Neuronal stem cell (in vitro differentiated cells): ENCODE measurements around the gene XRCC5.
A peak's percentile ranks its signal among the peaks of the same experiment; 100 is the strongest.

Experiments
- DNase-seq: peaks from one replicate; pipeline ENCODE4 v3.0.0-alpha.2; 2013; ENCODE audit warnings: low spot score
- H2AFZ ChIP-seq: one replicate; pipeline ENCODE4 v1.6.1; 2013; ENCODE audit warnings: mild to moderate bottlenecking, low read length, inconsistent platforms
- H2AK5ac ChIP-seq: 2 replicates; pipeline ENCODE4 v1.6.1; 2013; ENCODE audit warnings: low read depth, mild to moderate bottlenecking, inconsistent platforms, low read length, moderate library complexity, mixed read lengths
- H2BK120ac ChIP-seq: 2 replicates; pipeline ENCODE4 v1.6.1; 2013; ENCODE audit warnings: low read depth, mild to moderate bottlenecking, inconsistent platforms, low read length, moderate library complexity, mixed read lengths
- H2BK12ac ChIP-seq: one replicate; pipeline ENCODE4 v1.6.1; 2013; ENCODE audit warnings: low read length, inconsistent platforms
- H2BK15ac ChIP-seq: 2 replicates; pipeline ENCODE4 v1.6.1; 2013; ENCODE audit warnings: mild to moderate bottlenecking, low read length, inconsistent platforms, mixed read lengths
- H2BK5ac ChIP-seq: one replicate; pipeline ENCODE4 v1.6.1; 2013; ENCODE audit warnings: inconsistent platforms, mild to moderate bottlenecking, low read length, moderate library complexity
- H3K14ac ChIP-seq: one replicate; pipeline ENCODE4 v1.6.1; 2013; ENCODE audit warnings: low read length, inconsistent platforms
- H3K18ac ChIP-seq: 2 replicates; pipeline ENCODE4 v1.6.1; 2013; ENCODE audit warnings: low read length, inconsistent platforms
- H3K23ac ChIP-seq: 2 replicates; pipeline ENCODE4 v1.6.1; 2013; ENCODE audit warnings: low read depth, mild to moderate bottlenecking, mixed read lengths, low read length, inconsistent platforms; ENCODE audit not compliant: poor library complexity
- H3K27ac ChIP-seq: replicated peaks from 3 replicates; pipeline ENCODE4 v1.5.1; 2013; ENCODE audit warnings: low read length, inconsistent platforms
- H3K27me3 ChIP-seq, 3 experiments: 2 replicates each; pipeline ENCODE4 v1.6.1; 2013; ENCODE audit warnings: low read length in 3 of 3, mild to moderate bottlenecking in 2 of 3, inconsistent platforms in 1 of 3, low read depth in 1 of 3, mixed read lengths in 1 of 3, moderate library complexity in 1 of 3; ENCODE audit not compliant: control insufficient read depth in 3 of 3, insufficient read depth in 3 of 3
- H3K36me3 ChIP-seq, 2 donors: replicated peaks in 1 of 2; 2 replicates each; pipeline ENCODE4 v1.6.1; 2013; ENCODE audit warnings: low read length in 2 of 2; ENCODE audit not compliant: control insufficient read depth in 2 of 2, insufficient read depth in 2 of 2
- H3K4ac ChIP-seq: 2 replicates; pipeline ENCODE4 v1.6.1; 2013; ENCODE audit warnings: inconsistent platforms, mild to moderate bottlenecking, low read length, moderate library complexity
- H3K4me1 ChIP-seq, 2 donors: 1 replicate in 1 of 2; 2 replicates in 1 of 2; pipeline ENCODE4 v1.6.1; 2013; ENCODE audit warnings: low read length in 2 of 2, low read depth in 1 of 2; ENCODE audit not compliant: control insufficient read depth in 2 of 2, insufficient read depth in 1 of 2
- H3K4me2 ChIP-seq: one replicate; pipeline ENCODE4 v1.6.1; 2013; ENCODE audit warnings: mild to moderate bottlenecking, low read length, inconsistent platforms; ENCODE audit not compliant: insufficient read depth, poor library complexity, severe bottlenecking
- H3K4me3 ChIP-seq, 2 donors: 2 replicates each; pipeline ENCODE4 v1.5.1; 2013; ENCODE audit warnings: low read length in 2 of 2, mild to moderate bottlenecking in 2 of 2, inconsistent platforms in 1 of 2, moderate library complexity in 1 of 2
- H3K79me1 ChIP-seq: one replicate; pipeline ENCODE4 v1.6.1; 2013; ENCODE audit warnings: low read depth, mild to moderate bottlenecking, inconsistent platforms, low read length, moderate library complexity
- H3K9ac ChIP-seq: one replicate; pipeline ENCODE4 v1.6.1; 2013; ENCODE audit warnings: mild to moderate bottlenecking, low read depth, low read length, inconsistent platforms; ENCODE audit not compliant: poor library complexity
- H3K9me3 ChIP-seq, 2 donors: replicated peaks in 1 of 2; 2 replicates each; pipeline versions ENCODE3 to v1.6.1; 2013; ENCODE audit warnings: low read length in 2 of 2, mild to moderate bottlenecking in 2 of 2, inconsistent platforms in 1 of 2, low read depth in 1 of 2, mixed read lengths in 1 of 2, moderate library complexity in 1 of 2; ENCODE audit not compliant: control insufficient read depth in 2 of 2, insufficient read depth in 1 of 2
- H4K8ac ChIP-seq: one replicate; pipeline ENCODE4 v1.6.1; 2013; ENCODE audit warnings: low read depth, mild to moderate bottlenecking, inconsistent platforms, low read length, moderate library complexity
- H4K91ac ChIP-seq: one replicate; pipeline ENCODE4 v1.6.1; 2013; ENCODE audit warnings: low read length, low read depth, mild to moderate bottlenecking, inconsistent platforms; ENCODE audit not compliant: poor library complexity
- WGBS, 2 donors: extraction: QIAGEN DNeasy Blood & Tissue Kit; methylation state at CpG; one replicate each; pipeline ENCODE4 v1.1.7; 2013; ENCODE audit warnings: missing lambda C conversion rate in 2 of 2, mixed read lengths in 1 of 2; ENCODE audit not compliant: insufficient read length in 2 of 2, insufficient replicate concordance in 1 of 2; ENCODE audit errors: extremely low coverage in 2 of 2; 5-methylcytosine and 5-hydroxymethylcytosine counted together

Gene XRCC5

GRCh38 chr2:216114382-216114713 is 5.2 kb downstream of the XRCC5 start:
- WGBS, 2 donors, result no CpG with 5 or more reads among the region's 4 CpGs
- Histone ChIP-seq H2BK5ac (no peak overlapping the region), H2AK5ac (no peak overlapping the region), H2BK15ac (no peak overlapping the region), H3K79me1 (no peaks in the 10 kb centered on the region), H2BK12ac (no peak overlapping the region), H3K36me3 (peaks cover 30 to 88% of the 10 kb centered on the region in 2 donors), H3K9me3 (no peaks in the 10 kb centered on the region), H4K8ac (no peak overlapping the region), H3K27me3 (no peaks in the 10 kb centered on the region), H3K4me2 (no peak overlapping the region), H3K9ac (no peak overlapping the region), H2AFZ (no peak overlapping the region), H3K14ac (no peak overlapping the region), H4K91ac (no peak overlapping the region), H2BK120ac (no peak overlapping the region), H3K4me3 (no peak overlapping the region), H3K27ac (peak overlapping the region; percentile 74), H3K4me1 (peaks cover 19 to 31% of the 10 kb centered on the region in 2 donors), H3K18ac (no peak overlapping the region), H3K4ac (no peak overlapping the region), H3K23ac (no peak overlapping the region)
- no peak for DNase-seq

- H3K36me3 ChIP-seq, result peaks cover 30 to 94% of the 10 kb centered on the region in 2 donors
- H2AFZ ChIP-seq, result peak overlapping the region; percentile 57
- no peak overlapping the region for H2AK5ac ChIP-seq
- peak overlapping the region; percentile 74 for H3K27ac ChIP-seq
- H3K4me1 ChIP-seq, result peaks cover 19 to 31% of the 10 kb centered on the region in 2 donors
- H3K4ac ChIP-seq, result no peak overlapping the region
- H3K23ac ChIP-seq, result no peak overlapping the region
- peak overlapping the region in 1 of 2 donors; percentile 29 for H3K4me3 ChIP-seq
- H4K8ac ChIP-seq, result no peak overlapping the region
- no CpG with 5 or more reads among the region's 29 CpGs for WGBS, 2 donors
- no peak overlapping the region for H2BK12ac ChIP-seq
- peak; percentile 100 for DNase-seq
- H2BK15ac ChIP-seq, result no peak overlapping the region
- no peak overlapping the region for H3K9ac ChIP-seq
- H2BK120ac ChIP-seq, result no peak overlapping the region
- H2BK5ac ChIP-seq, result no peak overlapping the region
- peak overlapping the region; percentile 49 for H3K18ac ChIP-seq
- no peaks in the 10 kb centered on the region for H3K79me1 ChIP-seq
- H4K91ac ChIP-seq, result no peak overlapping the region
- no peak overlapping the region for H3K14ac ChIP-seq
- no peaks in the 10 kb centered on the region for H3K27me3 ChIP-seq
- H3K4me2 ChIP-seq, result no peak overlapping the region
- H3K9me3 ChIP-seq, result no peaks in the 10 kb centered on the region
Observed at GRCh38 chr2:216114714-216115531, 5.8 kb downstream of the XRCC5 start.

- DNase-seq, result no peak
- H2BK12ac ChIP-seq, result no peak overlapping the region
- H3K4ac ChIP-seq, result no peak overlapping the region
Observed at GRCh38 chr2:216116418-216116817, 7.3 kb downstream of the XRCC5 start.

GRCh38 chr2:216117561-216118340 is 8.6 kb downstream of the XRCC5 start:
- no peak overlapping the region for H3K23ac ChIP-seq
- no peak overlapping the region for H3K4ac ChIP-seq
- H2BK15ac ChIP-seq, result no peak overlapping the region
- H3K9me3 ChIP-seq, result no peaks in the 10 kb centered on the region
- H3K14ac ChIP-seq, result no peak overlapping the region
- peaks cover 29 to 96% of the 10 kb centered on the region in 2 donors for H3K36me3 ChIP-seq
- peaks cover 18 to 20% of the 10 kb centered on the region in 2 donors for H3K4me1 ChIP-seq
- H3K18ac ChIP-seq, result no peak overlapping the region
- no peaks in the 10 kb centered on the region for H3K79me1 ChIP-seq
- H2BK12ac ChIP-seq, result no peak overlapping the region
- no peak overlapping the region for H2BK5ac ChIP-seq
- no peak overlapping the region for H2AK5ac ChIP-seq
- no peak overlapping the region for H2AFZ ChIP-seq
- no peak overlapping the region for H3K4me2 ChIP-seq
- no peak overlapping the region for H3K9ac ChIP-seq
- H3K27ac ChIP-seq, result peak overlapping the region; percentile 49
- no peaks in the 10 kb centered on the region for H3K27me3 ChIP-seq
- DNase-seq, result no peak
- no peak overlapping the region for H2BK120ac ChIP-seq
- H3K4me3 ChIP-seq, result no peak overlapping the region
- H4K8ac ChIP-seq, result no peak overlapping the region
- H4K91ac ChIP-seq, result no peak overlapping the region
- no CpG with 5 or more reads among the region's 4 CpGs for whole genome bisulfite sequencing, 2 donors

More at GRCh38 chr2:216116418-216116817, 7.3 kb downstream of the XRCC5 start:
- WGBS, 2 donors, result no CpG with 5 or more reads among the region's 1 CpG
- Histone ChIP-seq H4K8ac (no peak overlapping the region), H3K18ac (no peak overlapping the region), H3K4me2 (no peak overlapping the region), H3K9ac (no peak overlapping the region), H2BK5ac (no peak overlapping the region), H2BK15ac (no peak overlapping the region), H4K91ac (no peak overlapping the region), H2AFZ (no peak overlapping the region), H3K4me1 (peaks cover 20 to 23% of the 10 kb centered on the region in 2 donors), H3K27ac (peak overlapping the region; percentile 16), H3K36me3 (peaks cover 31 to 96% of the 10 kb centered on the region in 2 donors), H3K4me3 (no peak overlapping the region), H2BK120ac (no peak overlapping the region), H3K23ac (no peak overlapping the region), H3K27me3 (no peaks in the 10 kb centered on the region), H2AK5ac (no peak overlapping the region), H3K14ac (no peak overlapping the region), H3K79me1 (no peaks in the 10 kb centered on the region), H3K9me3 (no peaks in the 10 kb centered on the region)
